Kidney glomerular epithelial cell (primary cell): Measurements from ENCODE around the gene SP140.
"Not testable (repeated sequence)": the region's sequence is repeated elsewhere in the genome, so short reads cannot be mapped to it uniquely, and the experiment has no call there.

Source experiments
- DNase-seq: peaks from one replicate; lab custom pipeline; 2025; lab: John Stamatoyannopoulos, UW

Gene SP140

GRCh38 chr2:230226051-230226551, 565 bp downstream of the SP140 start:
- no peak for DNase-seq

GRCh38 chr2:230227216-230227615, 1.7 kb downstream of the SP140 start:
- DNase-seq, result no peak

GRCh38 chr2:230230087-230230486, 4.6 kb downstream of the SP140 start:
- DNase-seq, result peak; percentile 24

- DNase-seq, result peak; percentile 24
These were observed 5.1 kb downstream of the SP140 start for GRCh38 chr2:230230496-230231200.

GRCh38 chr2:230231251-230231650, 5.7 kb downstream of the SP140 start:
- DNase-seq, result no peak

GRCh38 chr2:230234122-230234722, 8.7 kb downstream of the SP140 start:
- no peak for DNase-seq

GRCh38 chr2:230234845-230235244, 9.3 kb downstream of the SP140 start:
- no peak for DNase-seq

GRCh38 chr2:230244211-230244610, 18.7 kb downstream of the SP140 start:
- no peak for DNase-seq

GRCh38 chr2:230246206-230246605, 20.7 kb downstream of the SP140 start:
- no peak for DNase-seq

GRCh38 chr2:230250231-230250630, 24.7 kb downstream of the SP140 start:
- DNase-seq, result no peak

GRCh38 chr2:230254152-230254881, 28.8 kb downstream of the SP140 start:
- DNase-seq, result no peak

GRCh38 chr2:230256733-230257332, 31.3 kb downstream of the SP140 start:
- no peak for DNase-seq

GRCh38 chr2:230258483-230258882, 32.9 kb downstream of the SP140 start:
- DNase-seq, result no peak

GRCh38 chr2:230262246-230262645, 36.7 kb downstream of the SP140 start:
- DNase-seq, result no peak

- not testable (repeated sequence) for DNase-seq
These were observed 39.4 kb downstream of the SP140 start for GRCh38 chr2:230264945-230265344.

- no peak for DNase-seq
These were observed 41.1 kb downstream of the SP140 start for GRCh38 chr2:230266638-230267037.

GRCh38 chr2:230267059-230267458, 41.5 kb downstream of the SP140 start:
- no peak for DNase-seq

GRCh38 chr2:230267556-230267955, 42.0 kb downstream of the SP140 start:
- no peak for DNase-seq

GRCh38 chr2:230268606-230269243, 43.2 kb downstream of the SP140 start:
- no peak for DNase-seq

- DNase-seq, result no peak
These were observed 44.2 kb downstream of the SP140 start for GRCh38 chr2:230269715-230270114.

- no peak for DNase-seq
These were observed 57.4 kb downstream of the SP140 start for GRCh38 chr2:230282936-230283335.

GRCh38 chr2:230286048-230286447, 60.5 kb downstream of the SP140 start:
- no peak for DNase-seq
